GM19043 (cell line): Measurements from ENCODE around the gene TVP23C.

Experiments
- ATAC-seq: cut with Tn5 transposase; IDR thresholded peaks from one replicate; pipeline ENCODE4 v1.9.1; 2021; ENCODE audit warnings: low read depth; ENCODE audit not compliant: unreplicated experiment

The TVP23C gene

GRCh38 chr17:15467592-15467991, 95.7 kb downstream of the TVP23C start, which contains the start of gene CDRT4:
CDRT4 (minus strand) TSS chr17:15467621; CDS start chr17:15440238, 27,383 bp downstream.
- ATAC-seq = no peak

DNA sequence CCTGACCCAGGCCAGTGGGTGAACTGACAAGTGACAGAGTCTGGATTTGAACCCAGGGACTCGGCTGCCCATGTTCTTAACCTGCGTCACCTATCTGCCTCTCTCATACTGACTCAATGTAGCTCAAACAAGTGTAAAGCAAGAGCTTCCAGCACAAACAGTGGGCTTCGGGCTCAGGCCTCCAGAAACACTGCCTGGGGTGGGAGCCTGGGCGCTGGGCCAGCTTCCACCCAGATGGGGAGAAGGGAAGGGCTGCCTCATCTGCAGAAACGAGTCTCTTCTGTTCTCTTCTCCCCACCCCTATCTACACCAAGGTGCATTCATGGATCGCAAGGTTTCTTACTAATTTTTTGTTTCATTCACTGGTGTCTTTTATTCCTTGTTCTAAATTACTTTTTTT, 97.2 kb downstream of the TVP23C start:
- ATAC-seq = no peak

DNA sequence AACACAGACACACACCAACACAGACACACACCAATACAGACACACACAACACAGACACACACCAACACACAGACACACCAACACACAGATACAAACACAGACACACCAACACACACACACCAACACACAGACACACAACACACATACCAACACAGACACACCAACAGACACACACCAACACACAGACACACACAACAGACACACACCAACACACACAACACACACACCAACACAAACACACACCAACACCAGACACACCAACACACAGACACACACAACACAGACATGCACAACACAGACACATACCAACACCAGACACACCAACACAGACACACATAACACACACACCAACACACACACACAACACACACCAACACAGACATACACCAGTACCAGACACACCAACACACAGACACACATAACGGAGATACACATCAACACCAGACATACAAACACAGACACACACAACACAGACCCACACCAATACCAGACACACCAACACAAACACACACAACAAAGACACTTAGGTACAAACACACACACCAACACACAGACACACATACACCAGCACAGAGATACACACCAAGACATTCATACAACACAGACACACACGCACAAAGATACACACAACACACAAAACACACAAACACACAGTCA, 98.1 kb downstream of the TVP23C start:
- ATAC-seq = no peak

GRCh38 chr17:15464231-15464985, 98.9 kb downstream of the TVP23C start:
- no peak for ATAC-seq

GRCh38 chr17:15462976-15463772, 100.1 kb downstream of the TVP23C start:
- no peak for ATAC-seq

DNA sequence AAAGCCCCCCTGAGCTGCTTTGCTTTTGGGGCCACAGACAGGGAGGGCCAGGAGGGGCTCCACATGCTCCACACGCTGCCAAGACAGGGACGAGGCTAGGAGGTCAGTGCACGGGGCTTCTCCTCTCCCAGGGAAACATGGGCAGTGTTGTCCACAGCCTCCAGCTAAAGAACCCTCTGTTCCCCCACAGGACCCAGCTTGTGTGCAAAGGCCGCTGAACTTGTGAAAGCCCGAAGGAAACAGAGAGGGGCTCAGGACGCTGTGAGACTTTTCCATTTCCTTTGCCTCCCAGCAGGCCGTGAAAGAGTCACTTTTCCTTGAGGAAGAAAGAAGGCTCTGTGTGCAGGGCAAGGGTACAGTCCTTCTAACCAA, 105.6 kb downstream of the TVP23C start:
- no peak for ATAC-seq

GRCh38 chr17:15456972-15457722, 106.1 kb downstream of the TVP23C start:
- no peak for ATAC-seq

- ATAC-seq = no peak
Observed at GRCh38 chr17:15456496-15456895, 106.8 kb downstream of the TVP23C start.

DNA sequence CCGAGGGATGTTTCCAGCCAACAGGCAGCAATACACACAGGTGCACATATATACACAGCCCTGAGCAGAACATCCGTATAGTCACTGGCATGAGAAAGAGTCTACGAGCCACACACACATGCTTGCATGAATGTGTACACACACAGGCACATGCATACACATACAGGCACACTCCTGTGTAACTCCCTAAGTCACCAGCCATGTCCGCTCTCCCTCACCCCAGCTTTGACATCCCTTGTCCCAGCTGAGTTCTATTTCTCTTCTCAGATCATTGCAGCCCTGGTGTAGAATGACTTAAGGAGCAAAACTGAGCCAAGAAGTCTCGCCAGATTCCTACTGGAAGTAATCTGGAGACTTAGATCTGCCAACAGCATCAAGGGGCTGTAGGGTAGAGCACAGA, 108.9 kb downstream of the TVP23C start:
- no peak for ATAC-seq

DNA sequence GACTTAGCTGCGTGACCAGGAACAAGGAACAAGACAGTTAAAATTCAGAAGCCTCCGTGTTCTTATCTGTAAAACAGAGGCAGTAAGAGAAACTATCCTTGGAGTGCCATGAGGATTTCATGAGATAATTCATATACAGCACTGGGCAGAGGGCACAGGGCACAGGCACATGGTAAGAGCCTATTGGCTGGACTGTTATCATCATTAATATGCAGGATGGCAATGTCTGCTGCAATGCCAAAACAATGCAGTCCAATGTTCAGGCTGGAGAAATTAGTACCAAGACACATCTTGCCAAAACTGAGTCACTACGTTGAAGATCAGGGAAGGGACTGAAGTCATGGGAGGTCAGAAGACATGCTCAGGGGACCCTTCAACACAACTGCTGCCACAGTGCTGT, 109.5 kb downstream of the TVP23C start:
- ATAC-seq = no peak

GRCh38 chr17:15453246-15453645, 110.0 kb downstream of the TVP23C start:
- ATAC-seq = no peak

DNA sequence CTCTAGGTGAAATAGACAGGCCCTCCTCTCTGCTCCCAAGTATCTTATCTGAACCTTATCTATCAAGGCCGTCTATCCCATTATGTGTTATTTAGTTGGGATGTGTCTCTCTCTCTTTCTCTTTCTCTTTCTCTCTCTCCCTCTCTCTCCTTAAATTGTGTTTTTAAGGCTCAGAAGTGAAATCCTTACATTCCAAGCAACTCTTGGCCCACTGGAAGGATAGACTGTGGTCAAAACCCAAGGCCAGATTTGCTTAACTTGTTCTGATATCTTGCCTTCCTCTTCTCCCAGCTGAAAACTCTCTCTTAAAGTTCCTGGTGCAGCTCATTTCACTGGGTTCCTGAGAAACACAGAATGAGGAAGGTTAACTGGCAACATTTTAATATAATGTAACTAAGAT, 110.5 kb downstream of the TVP23C start:
- ATAC-seq = no peak
